Activated naive CD4-positive, alpha-beta T cell treated with anti-CD3 and anti-CD28 coated beads, Interleukin-2, amount 10 ng/mL, durations not matched to agents 7 days and 5 days (primary cell): ENCODE data around the gene ADCY2.

Source experiments
- CTCF ChIA-PET: fragments of 350-600 bp; sonication (Branson Sonifier 250); formaldehyde crosslinking; loops from one replicate; lab custom pipeline; 2021; ENCODE audit warnings: antibody characterized with exemption; lab: Charles Lee
- DNase-seq: peaks from one replicate; pipeline ENCODE4 v3.0.0-alpha.2; 2020
- H3K27ac Mint-ChIP-seq: one replicate; pipeline ENCODE4 v1.8.0; 2021; ENCODE audit warnings: mild to moderate bottlenecking, moderate library complexity, mixed read lengths
- H3K27me3 Mint-ChIP-seq: one replicate; pipeline ENCODE4 v1.8.0; 2021; ENCODE audit warnings: mild to moderate bottlenecking, mixed read lengths
- H3K36me3 Mint-ChIP-seq: one replicate; pipeline ENCODE4 v1.8.0; 2021; ENCODE audit warnings: mixed read lengths
- H3K4me1 Mint-ChIP-seq: one replicate; pipeline ENCODE4 v1.8.0; 2021; ENCODE audit warnings: mixed read lengths
- H3K4me3 Mint-ChIP-seq: one replicate; pipeline ENCODE4 v1.8.0; 2021; ENCODE audit warnings: mild to moderate bottlenecking, moderate library complexity, mixed read lengths
- H3K9me3 Mint-ChIP-seq: one replicate; pipeline ENCODE4 v1.8.0; 2021; ENCODE audit warnings: mixed read lengths

The ADCY2 gene

DNA sequence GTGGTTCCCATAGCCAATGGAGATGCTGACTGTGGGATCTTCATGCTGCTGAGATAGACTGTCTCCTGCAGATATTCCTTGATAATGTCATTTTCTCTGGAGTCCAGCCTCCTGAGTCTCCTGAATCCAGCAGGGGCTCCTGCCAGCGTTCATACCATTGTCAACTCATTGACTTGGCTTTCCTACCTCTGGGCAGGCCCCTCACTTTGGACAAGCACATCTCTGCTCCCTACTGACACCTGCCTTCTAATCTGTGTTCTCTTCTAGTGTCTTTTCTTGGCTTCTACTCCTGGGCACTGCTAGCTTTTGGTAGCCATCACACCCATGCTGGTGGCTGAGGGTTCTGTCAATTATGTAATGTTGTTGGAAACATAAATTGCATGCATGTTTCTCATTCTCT lies 138.0 kb downstream of the ADCY2 start:
- Mint-ChIP-seq H3K36me3 (no peaks in the 10 kb centered on the region), H3K27ac (no peak overlapping the region), H3K9me3 (no peaks in the 10 kb centered on the region), H3K4me1 (no peaks in the 10 kb centered on the region), H3K27me3 (no peaks in the 10 kb centered on the region), H3K4me3 (no peak overlapping the region)
- CTCF ChIA-PET: no interaction called here
- no peak for DNase-seq

DNA sequence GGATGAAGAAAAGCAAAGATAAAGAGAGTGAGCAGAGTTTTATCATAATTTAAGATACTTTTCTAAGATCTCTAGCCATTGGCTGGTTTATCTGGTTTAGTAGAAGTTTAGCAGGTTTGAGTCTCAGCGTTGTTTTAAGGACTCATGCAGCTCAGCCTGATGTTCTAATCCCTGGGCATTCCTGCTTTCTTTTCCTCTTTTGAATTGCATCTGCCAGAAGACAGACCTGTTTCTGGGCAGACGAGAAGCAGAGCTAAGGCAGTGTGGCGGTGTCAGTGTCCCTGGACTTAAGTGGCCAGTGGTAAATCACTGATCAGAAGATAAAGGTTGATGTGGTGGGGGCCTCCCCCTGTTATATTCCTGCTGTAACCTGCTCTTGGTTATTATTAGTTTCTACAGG lies 138.6 kb downstream of the ADCY2 start:
- Mint-ChIP-seq H3K4me1 (no peaks in the 10 kb centered on the region), H3K9me3 (no peaks in the 10 kb centered on the region), H3K27me3 (no peaks in the 10 kb centered on the region), H3K27ac (no peak overlapping the region), H3K36me3 (no peaks in the 10 kb centered on the region), H3K4me3 (no peak overlapping the region)
- CTCF ChIA-PET: no interaction called here
- no peak for DNase-seq

DNA sequence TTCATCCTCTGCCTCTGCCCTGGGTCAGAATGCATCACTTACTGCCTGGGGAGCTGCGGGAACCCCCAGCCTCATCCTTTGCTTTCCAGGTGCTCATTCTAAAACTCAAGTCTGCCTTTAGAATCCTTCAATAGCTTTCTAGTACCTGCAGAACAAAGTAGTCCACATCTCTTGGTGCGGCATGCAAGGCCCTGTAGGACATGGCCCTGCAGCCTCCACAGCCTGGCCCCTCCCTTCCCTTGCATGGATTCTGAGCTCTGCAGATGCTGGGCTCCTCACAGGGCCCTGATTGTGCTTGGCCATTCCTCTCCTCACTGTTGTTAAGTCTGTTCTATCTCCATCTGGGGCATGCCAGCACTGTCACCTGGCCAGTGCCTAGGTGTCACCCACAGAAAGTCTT lies 141.6 kb downstream of the ADCY2 start:
- Mint-ChIP-seq H3K9me3 (no peaks in the 10 kb centered on the region), H3K4me3 (no peak overlapping the region), H3K4me1 (no peaks in the 10 kb centered on the region), H3K27me3 (no peaks in the 10 kb centered on the region), H3K27ac (no peak overlapping the region), H3K36me3 (no peaks in the 10 kb centered on the region)
- no peak for DNase-seq
- CTCF ChIA-PET: no interaction called here

DNA sequence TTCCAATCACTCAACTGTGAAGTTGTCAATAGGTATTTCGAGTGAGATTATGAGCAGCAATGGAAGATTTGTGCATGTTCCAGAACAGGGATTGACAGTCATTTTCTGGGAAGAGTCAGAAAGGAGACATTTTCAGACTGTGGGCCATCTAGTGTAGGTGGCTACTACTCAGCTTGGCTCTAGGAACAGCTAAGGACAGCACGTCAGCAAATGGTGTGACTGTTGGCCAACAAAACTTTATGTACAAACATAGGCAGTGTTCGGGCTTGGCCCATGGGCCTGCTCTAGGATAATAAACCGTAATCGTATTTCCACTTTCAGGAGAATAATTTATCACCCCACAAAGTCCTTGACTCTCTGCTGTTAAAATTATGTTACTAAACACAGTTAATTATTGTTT lies 143.6 kb downstream of the ADCY2 start:
- peaks cover 4% of the 10 kb centered on the region for H3K9me3 Mint-ChIP-seq
- no peaks in the 10 kb centered on the region for H3K27me3 Mint-ChIP-seq
- H3K4me3 Mint-ChIP-seq: no peak overlapping the region
- CTCF ChIA-PET: no interaction called here
- no peaks in the 10 kb centered on the region for H3K36me3 Mint-ChIP-seq
- H3K4me1 Mint-ChIP-seq: no peaks in the 10 kb centered on the region
- no peak overlapping the region for H3K27ac Mint-ChIP-seq
- no peak for DNase-seq

DNA sequence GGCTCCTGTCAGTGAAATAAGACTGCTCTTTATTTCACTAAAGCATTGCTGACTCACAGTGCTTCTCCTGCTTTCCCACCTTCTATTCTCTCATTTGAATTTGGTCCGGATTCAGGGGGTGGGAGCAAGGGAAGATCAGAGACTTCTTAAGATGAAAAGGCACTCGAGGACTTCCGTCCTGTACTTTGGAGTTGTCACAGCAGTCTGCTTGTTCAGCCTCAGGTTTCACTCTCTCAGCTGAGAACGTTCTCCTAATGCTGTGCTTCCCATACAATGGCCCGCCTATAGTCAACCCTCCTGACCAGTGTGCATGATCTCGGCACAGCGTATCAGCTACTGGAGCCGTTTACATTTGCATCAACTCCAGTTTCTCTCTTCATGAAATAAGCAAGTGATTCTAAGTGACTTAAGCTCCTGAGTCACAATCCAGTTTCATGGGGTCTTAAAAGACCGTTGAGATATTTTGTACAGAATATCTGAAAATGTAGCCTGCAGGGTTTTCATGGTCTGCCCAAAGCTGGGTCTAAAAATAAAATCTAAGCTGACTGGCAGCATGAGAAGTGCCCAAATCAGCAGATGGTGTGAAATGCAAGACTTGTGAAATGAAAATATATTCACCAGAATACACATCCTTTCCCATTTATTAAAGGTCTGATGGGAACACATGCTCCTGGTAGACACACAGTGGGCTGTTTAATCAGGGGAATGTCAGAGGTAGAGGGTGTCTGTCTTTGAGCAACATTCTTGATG lies 145.0 kb downstream of the ADCY2 start:
- DNase-seq: no peak
- Mint-ChIP-seq H3K27ac (no peak overlapping the region), H3K36me3 (no peaks in the 10 kb centered on the region), H3K4me3 (no peak overlapping the region), H3K27me3 (no peaks in the 10 kb centered on the region), H3K9me3 (peaks cover 4% of the 10 kb centered on the region), H3K4me1 (no peaks in the 10 kb centered on the region)
- CTCF ChIA-PET: no interaction called here

DNA sequence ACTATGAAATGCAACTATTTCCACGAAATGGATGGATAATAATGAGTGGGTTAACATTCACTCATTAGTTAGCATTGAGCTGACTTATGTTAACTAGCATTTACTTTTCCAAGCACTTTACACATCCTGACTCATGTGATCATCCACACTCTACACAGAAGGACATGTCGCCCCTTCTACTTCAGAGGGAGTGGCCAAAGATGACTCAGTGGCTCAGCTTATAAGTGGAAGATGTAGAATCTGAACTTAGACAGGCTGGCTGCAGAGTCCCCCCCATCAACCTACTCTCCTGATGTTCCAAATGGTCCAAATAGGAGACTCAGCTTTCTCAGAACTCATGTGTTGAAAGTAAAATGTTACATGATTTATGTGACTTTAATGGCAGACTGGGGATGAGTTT lies 146.0 kb downstream of the ADCY2 start:
- CTCF ChIA-PET: no interaction called here
- H3K4me1 Mint-ChIP-seq: no peaks in the 10 kb centered on the region

DNA sequence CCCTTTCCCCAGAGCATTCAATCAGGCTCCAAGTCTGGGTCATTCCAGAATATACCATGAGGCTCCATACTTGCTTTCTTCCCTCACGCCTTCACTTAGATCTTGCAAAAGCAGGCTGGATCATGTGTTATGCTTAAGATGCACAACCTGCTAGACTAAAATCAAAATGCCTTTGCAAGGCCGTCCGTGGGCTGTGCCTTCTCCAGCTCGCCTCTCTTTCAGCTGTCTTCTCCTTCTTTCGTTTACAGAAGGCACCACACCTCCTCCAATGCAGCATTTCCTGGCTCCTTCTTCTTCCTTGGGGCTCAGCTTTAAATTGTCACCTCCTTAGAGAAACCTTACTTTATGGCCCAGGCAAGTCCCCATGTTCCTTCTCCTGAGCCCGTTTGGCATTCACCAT lies 150.6 kb downstream of the ADCY2 start:
- CTCF ChIA-PET: no interaction called here
- Mint-ChIP-seq H3K27ac (no peak overlapping the region), H3K4me3 (no peak overlapping the region)

More for the DNA sequence above, 146.0 kb downstream of the ADCY2 start:
- peaks cover 4% of the 10 kb centered on the region for H3K9me3 Mint-ChIP-seq
- no peak overlapping the region for H3K4me3 Mint-ChIP-seq
- no peak overlapping the region for H3K27ac Mint-ChIP-seq
- no peak for DNase-seq
- no peaks in the 10 kb centered on the region for H3K27me3 Mint-ChIP-seq
- no peaks in the 10 kb centered on the region for H3K36me3 Mint-ChIP-seq

DNA sequence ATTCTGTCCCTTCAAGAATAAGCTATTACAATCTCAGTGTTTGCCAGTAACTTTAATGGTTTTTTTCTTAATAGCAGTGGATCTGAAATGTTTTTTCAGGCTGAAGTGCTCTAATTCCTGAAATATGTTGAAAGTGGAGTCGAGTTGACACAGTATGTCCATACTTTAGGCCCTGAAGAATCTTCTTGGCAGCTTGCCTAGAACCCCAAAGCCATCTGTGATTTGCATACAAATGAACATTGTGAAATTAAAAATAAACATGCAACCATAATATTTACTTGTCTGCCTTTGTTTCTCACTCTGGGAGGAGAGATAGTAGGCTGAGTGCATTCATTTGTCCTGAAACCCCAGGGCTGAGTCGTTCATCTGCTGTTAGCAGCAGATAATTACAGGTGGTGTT lies 152.7 kb downstream of the ADCY2 start:
- Mint-ChIP-seq H3K27me3 (no peaks in the 10 kb centered on the region), H3K4me3 (no peak overlapping the region), H3K9me3 (peaks cover 4% of the 10 kb centered on the region), H3K36me3 (no peaks in the 10 kb centered on the region), H3K4me1 (no peaks in the 10 kb centered on the region), H3K27ac (no peak overlapping the region)
- no peak for DNase-seq
- CTCF ChIA-PET: no interaction called here

More for the DNA sequence above, 150.6 kb downstream of the ADCY2 start:
- Mint-ChIP-seq H3K36me3 (no peaks in the 10 kb centered on the region), H3K9me3 (peaks cover 4% of the 10 kb centered on the region), H3K4me1 (no peaks in the 10 kb centered on the region), H3K27me3 (no peaks in the 10 kb centered on the region)
- no peak for DNase-seq

DNA sequence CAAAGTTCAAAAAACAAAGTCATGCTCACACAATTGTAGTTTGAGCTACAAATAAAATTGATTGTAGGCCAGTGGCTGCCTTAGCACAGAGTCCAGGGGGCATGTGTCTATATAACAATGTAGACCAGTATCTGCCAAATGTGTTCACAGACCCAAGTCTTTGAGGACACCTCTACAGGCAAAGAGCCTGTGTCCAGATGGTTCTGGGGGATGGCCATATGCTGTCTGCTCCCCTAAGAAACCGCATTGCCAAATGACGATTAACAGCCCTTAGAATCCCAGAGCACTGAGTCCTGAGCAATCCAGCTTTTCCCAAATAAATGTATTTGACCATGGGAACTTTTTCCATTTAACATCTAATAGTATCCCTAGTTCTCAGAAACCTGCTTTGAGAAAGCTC lies 169.6 kb downstream of the ADCY2 start:
- no peaks in the 10 kb centered on the region for H3K36me3 Mint-ChIP-seq
- DNase-seq: no peak
- H3K4me3 Mint-ChIP-seq: no peak overlapping the region
- H3K27me3 Mint-ChIP-seq: no peaks in the 10 kb centered on the region
- no peaks in the 10 kb centered on the region for H3K9me3 Mint-ChIP-seq
- no peak overlapping the region for H3K27ac Mint-ChIP-seq
- H3K4me1 Mint-ChIP-seq: no peaks in the 10 kb centered on the region
- CTCF ChIA-PET: no interaction called here

DNA sequence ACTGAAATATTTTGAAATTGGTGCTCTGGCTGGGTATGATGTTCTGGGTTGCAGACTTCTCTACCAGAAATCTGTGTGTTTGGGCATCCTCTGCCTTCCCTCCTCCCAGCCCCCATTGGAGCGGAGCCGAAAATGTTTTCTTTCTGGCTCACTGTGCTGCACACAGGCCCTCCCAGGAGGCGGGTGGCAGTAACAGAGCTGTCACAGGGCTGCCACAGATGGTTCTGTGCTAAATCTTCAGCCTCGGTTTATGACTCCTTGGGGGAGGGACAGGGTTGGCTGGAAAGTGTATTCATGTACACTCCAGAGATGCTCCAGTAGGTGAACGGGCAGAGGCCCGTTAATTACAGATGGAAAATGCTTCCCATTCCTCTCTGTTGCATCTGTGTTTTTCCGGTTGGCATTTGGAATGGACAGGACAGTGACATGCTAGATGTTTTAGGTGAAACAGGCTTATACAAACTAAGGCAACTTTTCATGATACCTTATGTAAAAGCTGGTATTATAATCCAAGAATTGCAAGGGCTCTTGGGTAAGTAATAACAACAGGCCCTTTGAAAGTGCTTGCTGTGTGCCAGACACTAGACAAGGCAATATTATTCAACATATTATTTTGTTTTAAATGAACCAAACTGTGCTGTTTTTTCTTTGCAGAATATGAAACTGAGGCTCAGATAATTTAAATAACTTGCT lies 180.2 kb downstream of the ADCY2 start:
- H3K27me3 Mint-ChIP-seq: no peaks in the 10 kb centered on the region
- H3K4me3 Mint-ChIP-seq: no peak overlapping the region
- peaks cover 4% of the 10 kb centered on the region for H3K9me3 Mint-ChIP-seq
- no peaks in the 10 kb centered on the region for H3K4me1 Mint-ChIP-seq
- no peaks in the 10 kb centered on the region for H3K36me3 Mint-ChIP-seq
- no peak overlapping the region for H3K27ac Mint-ChIP-seq
- no peak for DNase-seq
- CTCF ChIA-PET: no interaction called here

DNA sequence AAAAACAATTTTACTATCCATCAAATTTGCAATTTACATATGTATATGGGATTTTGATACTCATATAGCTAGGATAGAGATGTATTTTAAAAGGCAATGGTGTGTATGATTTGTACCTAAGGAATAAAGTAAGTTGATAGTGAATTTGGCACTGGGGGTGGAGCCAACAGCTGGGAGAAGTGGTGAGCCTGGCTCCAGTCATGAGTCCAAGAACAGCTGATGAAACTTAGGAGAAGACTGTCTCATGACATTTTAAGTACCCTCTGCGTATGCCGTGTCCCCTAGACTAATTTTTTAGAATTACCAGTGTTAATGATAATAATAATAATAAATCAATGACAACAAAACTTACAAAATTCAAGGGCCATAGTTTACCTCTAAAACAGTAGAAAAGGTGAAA lies 181.4 kb downstream of the ADCY2 start:
- H3K27ac Mint-ChIP-seq: no peak overlapping the region
- H3K36me3 Mint-ChIP-seq: no peaks in the 10 kb centered on the region
- H3K9me3 Mint-ChIP-seq: peaks cover 4% of the 10 kb centered on the region
- H3K4me1 Mint-ChIP-seq: no peaks in the 10 kb centered on the region
- CTCF ChIA-PET: no interaction called here
- no peak overlapping the region for H3K4me3 Mint-ChIP-seq
- no peaks in the 10 kb centered on the region for H3K27me3 Mint-ChIP-seq
- DNase-seq: no peak

DNA sequence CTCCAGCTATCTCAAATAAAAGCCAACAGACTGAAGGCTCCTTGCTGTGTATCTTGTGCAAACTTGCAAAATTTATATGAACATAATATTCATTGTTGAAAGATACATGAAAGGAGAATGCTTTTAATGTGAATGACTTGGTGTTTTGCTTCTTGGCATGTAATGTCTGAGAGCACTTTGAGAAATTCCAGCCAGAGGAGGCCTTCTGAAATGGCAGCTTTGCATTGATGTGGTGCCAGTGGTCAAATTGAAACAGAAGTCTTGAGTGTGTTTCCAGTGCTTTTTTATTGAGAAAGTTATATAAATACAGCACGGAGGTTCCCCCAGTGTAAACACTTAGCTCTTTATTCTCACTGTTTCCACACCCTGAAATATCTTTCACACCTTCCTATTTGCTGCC lies 182.1 kb downstream of the ADCY2 start:
- Mint-ChIP-seq H3K27ac (no peak overlapping the region), H3K9me3 (peaks cover 2% of the 10 kb centered on the region), H3K4me3 (no peak overlapping the region), H3K4me1 (no peaks in the 10 kb centered on the region), H3K36me3 (no peaks in the 10 kb centered on the region), H3K27me3 (no peaks in the 10 kb centered on the region)
- CTCF ChIA-PET: no interaction called here
- no peak for DNase-seq

DNA sequence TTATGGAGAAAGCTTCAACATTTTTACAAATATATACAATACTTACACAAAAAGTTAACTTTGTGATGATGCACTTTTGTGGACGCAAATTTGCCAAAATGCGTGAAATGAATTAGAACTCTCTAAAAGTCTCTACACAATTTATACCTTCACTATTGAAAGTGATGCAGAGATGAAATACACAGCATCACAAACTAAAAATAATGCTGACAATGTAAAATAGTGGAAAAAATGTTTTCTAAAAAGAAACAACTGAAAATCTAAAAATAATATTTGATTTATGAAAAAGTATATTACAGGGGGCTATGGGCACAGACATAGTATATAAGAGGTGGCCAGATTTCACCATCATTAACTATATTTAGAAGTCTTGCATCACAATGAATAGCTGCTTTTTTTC lies 188.8 kb downstream of the ADCY2 start:
- no peaks in the 10 kb centered on the region for H3K4me1 Mint-ChIP-seq
- CTCF ChIA-PET: no interaction called here

DNA sequence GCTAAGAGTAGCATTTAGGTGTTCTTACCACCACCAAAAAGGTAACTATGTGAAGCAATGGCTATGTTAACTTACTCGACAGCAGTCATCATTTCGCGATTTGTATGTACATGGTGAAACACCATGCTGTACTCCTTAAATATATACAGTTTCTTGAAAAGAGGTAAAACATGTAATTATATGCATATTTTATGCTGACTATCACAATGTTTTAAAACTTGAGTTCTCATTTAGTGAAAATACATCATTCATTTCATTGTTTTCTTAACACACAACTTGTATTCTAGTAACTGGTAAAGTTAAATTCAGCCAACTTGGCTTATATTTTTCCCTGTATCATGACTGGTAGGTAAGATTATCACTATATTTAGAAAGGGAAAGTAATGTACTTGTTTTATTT lies 189.9 kb downstream of the ADCY2 start:
- no peak for DNase-seq
- Mint-ChIP-seq H3K9me3 (no peaks in the 10 kb centered on the region), H3K27me3 (peaks cover 3% of the 10 kb centered on the region), H3K27ac (no peak overlapping the region), H3K4me1 (no peaks in the 10 kb centered on the region), H3K36me3 (no peaks in the 10 kb centered on the region), H3K4me3 (no peak overlapping the region)
- CTCF ChIA-PET: no interaction called here

More for the DNA sequence above, 188.8 kb downstream of the ADCY2 start:
- Mint-ChIP-seq H3K27ac (no peak overlapping the region), H3K4me3 (no peak overlapping the region), H3K9me3 (no peaks in the 10 kb centered on the region), H3K36me3 (no peaks in the 10 kb centered on the region), H3K27me3 (peaks cover 3% of the 10 kb centered on the region)
- DNase-seq: no peak

DNA sequence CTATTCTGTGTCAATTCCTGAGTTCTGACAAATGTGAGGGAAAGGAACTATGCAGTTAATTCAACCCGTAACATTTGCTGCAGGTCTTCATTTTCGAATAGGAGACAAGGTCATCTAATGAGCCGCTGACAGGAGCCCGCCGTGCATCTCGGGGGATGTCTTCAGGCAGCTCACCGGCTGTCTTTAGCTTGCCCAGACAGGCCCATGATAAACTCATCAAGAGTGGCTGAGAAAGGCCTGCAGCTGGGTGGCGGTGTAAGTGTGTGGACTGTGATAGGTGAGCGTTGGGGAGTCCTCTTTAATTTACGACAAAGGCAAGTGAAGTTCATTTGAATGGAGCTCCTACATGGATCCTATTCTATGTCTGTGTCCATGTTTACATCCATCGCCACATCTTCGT lies 190.5 kb downstream of the ADCY2 start:
- Mint-ChIP-seq H3K4me3 (no peak overlapping the region), H3K27me3 (peaks cover 3% of the 10 kb centered on the region), H3K9me3 (no peaks in the 10 kb centered on the region), H3K27ac (no peak overlapping the region), H3K4me1 (no peaks in the 10 kb centered on the region), H3K36me3 (no peaks in the 10 kb centered on the region)
- CTCF ChIA-PET: no interaction called here
- DNase-seq: no peak
